ENCODE data around the gene TANC2.

The TANC2 gene

DNA sequence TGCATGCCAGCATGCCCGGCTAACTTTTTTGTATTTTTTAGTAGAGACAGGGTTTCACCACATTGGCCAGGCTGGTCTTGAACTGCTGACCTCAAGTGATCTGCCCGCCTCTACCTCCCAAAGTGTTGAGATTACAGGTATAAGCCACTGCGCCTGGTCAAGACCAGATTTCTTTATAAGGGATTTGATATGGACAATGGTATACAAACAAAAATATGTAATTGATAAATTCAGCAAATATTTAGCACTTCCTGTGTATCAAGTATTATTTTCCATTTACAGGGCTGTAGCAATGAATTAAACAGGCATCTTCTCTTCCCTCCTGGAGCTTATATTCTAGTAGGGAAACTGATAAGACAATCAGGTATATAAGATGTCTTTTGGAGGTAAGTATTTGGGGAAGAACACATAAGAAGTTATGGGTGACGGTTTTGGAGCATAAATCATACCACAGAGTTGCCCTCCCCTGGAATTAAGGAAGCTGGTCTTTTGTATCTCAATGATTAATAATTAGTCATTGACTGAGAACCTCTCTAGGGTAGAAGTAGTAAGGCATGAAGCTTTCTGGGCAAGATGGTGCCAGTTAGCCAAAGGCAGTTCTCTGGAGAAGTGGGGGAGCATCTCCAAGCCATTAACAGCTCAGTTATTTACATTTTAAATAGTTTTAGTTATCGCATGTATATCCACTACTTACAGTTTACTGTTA lies 35.8 kb downstream of the TANC2 start:
- DNase-seq (ENCODE audit: low spot score) = no peak
- TF ChIP-seq, protein P1, sequence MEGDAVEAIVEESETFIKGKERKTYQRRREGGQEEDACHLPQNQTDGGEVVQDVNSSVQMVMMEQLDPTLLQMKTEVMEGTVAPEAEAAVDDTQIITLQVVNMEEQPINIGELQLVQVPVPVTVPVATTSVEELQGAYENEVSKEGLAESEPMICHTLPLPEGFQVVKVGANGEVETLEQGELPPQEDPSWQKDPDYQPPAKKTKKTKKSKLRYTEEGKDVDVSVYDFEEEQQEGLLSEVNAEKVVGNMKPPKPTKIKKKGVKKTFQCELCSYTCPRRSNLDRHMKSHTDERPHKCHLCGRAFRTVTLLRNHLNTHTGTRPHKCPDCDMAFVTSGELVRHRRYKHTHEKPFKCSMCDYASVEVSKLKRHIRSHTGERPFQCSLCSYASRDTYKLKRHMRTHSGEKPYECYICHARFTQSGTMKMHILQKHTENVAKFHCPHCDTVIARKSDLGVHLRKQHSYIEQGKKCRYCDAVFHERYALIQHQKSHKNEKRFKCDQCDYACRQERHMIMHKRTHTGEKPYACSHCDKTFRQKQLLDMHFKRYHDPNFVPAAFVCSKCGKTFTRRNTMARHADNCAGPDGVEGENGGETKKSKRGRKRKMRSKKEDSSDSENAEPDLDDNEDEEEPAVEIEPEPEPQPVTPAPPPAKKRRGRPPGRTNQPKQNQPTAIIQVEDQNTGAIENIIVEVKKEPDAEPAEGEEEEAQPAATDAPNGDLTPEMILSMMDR (IDR thresholded peaks at IDR 0.05; ENCODE audit: extremely low read depth, missing control alignments) = no peak

DNA sequence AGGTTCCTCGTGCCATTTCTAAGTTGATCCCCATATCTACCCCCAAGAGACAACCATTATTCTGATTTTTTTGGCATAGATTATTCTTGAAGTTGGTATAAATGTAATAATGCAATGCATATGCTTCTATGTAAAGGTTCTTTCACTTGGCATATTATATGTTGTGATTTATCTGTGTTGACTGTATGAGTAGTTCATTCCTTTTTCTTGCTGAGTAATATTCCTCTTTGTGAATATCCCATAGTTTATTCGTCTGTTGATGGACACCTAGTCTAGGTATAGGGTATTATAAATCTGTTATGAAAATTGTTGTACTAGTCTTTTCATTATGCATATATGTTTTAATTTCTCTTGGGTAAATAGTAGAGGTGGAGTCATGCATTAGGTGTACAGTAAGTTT lies 36.6 kb downstream of the TANC2 start:
- TF ChIP-seq, protein P1 (IDR thresholded peaks at IDR 0.05; ENCODE audit: extremely low read depth, missing control alignments) = no peak
- no peak for DNase-seq (ENCODE audit: low spot score)

DNA sequence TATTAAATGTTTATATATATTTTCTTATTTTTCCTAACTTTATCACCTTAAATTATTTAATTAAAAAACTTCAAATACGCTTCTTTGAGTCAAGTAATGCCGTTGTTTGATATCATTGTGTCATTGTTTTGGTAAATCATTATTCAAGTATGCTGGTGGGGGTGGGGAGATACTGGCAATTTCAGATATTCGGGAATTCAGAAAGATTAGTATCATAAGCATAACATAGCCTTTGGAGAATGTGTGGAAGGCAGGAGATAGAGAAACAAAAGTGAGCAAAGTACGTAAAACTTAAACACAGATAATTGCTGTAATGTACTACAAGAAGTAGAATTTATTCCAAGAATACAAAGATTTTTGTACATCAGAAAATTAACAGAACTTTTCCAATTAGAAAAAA lies 49.8 kb downstream of the TANC2 start:
- TF ChIP-seq, protein P1 (IDR thresholded peaks at IDR 0.05; ENCODE audit: extremely low read depth, missing control alignments) = no peak
- no peak for DNase-seq (ENCODE audit: low spot score)

All from GM20000 (cell line).